Left hindlimb (tissue), 1 donor: ENCODE measurements around the gene CCDC28B.

Experiments
- DNase-seq: peaks from one replicate; pipeline ENCODE4 v3.0.0-alpha.2; 2018

The CCDC28B gene

GRCh38 chr1:32223683-32224082 is 23.3 kb downstream of the CCDC28B start:
- DNase-seq, result no peak

DNA sequence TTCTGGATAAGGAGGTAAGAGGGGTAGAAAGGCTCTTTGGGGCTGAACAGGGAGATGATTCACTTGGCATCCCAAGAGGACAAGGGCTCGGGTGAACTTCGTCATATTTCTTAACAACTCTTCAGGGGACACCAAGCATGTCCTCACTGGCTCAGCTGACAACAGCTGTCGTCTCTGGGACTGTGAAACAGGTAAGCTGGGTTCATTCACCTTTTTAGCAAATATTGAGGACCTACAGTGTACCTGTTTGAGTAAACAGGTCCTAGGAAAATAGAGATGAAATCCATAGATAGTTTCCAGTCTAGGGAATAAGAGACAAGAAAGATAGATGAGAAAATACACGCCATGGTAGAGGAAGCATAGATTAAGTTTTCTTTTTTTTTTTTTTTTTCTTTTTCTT is 23.9 kb downstream of the CCDC28B start:
- no peak for DNase-seq

GRCh38 chr1:32228771-32229170 is 28.4 kb downstream of the CCDC28B start:
- no peak for DNase-seq

DNA sequence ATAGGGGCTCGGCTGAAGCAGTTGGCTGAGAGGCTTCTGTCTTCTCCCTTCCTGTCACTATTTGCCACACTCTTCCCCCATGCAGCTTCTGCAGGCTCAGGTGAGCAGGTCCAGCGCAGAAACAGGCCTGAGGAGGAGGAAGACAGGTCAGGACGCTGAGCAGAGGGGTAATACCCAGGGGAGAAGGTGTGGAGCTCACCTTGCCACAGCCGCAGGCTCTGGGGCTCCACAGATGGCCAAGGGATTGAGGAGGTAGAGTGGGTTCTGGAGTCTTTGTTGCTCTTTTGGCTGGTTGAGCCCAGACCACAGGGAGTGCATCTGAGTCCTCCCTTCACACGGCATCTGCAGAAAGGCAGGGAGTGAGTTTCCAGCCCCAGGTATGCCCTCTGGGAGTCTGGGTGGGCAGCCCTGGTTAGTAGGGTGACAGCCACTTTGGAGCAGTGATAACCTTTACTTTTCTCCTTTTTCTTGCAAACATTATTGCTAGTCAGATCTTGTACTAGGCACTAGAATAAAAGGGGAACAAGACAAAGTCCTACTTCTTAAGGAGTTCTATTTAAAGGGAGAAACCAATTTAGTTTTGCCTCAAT is 31.5 kb downstream of the CCDC28B start:
- no peak for DNase-seq

DNA sequence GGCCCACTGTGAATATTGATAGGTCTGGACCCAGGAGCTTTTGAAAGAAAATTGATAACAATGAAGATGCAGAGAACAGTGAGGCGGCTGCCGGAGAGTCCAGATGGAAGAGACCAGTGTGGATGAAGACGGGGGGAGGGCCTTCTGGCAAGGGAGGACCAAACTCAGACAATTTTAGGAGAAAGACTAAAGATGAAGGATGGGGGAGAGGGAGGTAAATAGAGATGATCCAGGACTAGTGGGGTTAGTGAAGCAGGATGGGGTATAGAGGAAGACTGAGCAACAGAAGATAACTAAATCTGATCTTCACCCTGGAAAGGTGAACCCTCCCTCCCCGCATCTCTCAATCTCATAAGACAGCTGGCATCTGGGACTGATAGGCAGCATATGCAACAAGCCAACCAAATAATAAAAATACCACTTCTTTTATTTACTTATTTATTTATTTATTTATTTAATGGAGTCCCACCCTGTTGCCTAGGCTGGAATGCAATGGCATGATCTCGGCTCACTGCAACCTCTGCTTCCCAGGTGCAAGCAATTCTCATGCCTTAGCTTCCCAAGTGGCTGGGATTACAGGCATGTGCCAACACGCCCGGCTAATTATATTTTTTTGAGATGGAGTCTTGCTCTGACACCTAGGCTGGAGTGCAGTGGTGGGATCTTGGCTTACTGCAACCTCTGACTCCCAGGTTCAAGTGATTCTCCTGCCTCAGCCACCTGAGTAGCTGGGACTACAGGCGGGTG is 32.3 kb downstream of the CCDC28B start:
- no peak for DNase-seq

- DNase-seq, result no peak
These were observed 34.4 kb downstream of the CCDC28B start for GRCh38 chr1:32234792-32235191.

GRCh38 chr1:32239337-32239736 is 38.9 kb downstream of the CCDC28B start:
- no peak for DNase-seq

DNA sequence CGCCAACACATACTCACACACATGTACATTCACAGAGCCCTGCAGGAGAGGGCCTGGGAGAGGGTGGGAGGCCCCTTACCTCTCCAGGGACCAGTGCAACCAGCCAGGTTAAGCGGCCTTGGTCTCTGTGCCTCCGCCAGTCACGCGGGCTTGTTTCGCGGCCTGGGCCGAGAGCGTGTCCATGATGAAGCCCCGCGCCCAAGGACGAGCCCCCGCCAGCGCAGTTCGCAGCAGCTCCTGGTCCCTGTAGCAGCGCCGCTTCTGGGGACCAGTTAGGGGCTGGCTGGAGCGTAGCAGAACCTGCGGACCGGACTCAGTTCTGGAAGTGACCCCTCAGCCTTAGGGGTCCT is 39.4 kb downstream of the CCDC28B start:
- DNase-seq, result no peak

DNA sequence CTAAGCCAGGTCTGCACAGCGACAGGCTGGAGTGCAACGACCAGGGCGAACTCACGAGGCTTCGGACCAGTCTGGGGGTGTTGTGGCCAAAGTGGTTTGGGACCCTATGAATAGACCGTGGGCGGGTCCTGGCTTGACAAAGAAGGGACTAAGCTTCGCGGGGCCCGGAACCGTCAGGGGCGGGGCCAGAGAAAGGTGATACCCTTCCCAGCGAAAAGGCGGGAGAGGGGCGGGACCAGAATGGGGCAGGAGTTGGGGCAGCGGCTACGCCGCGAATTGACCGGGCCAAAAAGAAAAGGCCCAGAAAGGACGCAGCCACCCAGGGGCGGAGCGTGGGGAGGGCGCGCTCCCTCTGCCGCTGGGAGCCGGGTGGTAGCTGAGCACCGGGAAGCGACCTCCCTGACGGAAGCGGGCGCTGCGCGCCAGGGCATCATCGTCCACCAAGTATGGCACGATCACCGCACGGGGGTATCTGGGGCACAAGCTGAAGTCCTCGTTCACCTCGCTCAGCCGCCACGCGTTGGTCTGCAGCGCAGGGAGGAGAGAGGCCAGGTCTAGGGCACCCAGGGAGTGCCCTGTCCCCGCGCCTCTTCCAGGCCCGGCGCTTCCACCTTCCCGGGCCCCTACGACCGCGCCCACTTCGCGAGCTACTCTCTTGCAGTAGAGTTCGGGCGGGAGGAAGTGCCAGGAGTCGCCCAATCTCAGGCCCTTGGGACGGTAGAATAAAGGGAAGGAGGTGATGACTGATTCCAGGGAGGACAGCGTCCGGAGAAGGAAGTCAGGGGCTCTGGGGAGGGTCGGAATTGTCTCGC is 40.0 kb downstream of the CCDC28B start:
- DNase-seq, result peak; percentile 83

GRCh38 chr1:32241001-32241763 is 40.8 kb downstream of the CCDC28B start:
- peak; percentile 80 for DNase-seq

GRCh38 chr1:32242341-32242851 is 42.0 kb downstream of the CCDC28B start:
- DNase-seq, result peak; percentile 66

DNA sequence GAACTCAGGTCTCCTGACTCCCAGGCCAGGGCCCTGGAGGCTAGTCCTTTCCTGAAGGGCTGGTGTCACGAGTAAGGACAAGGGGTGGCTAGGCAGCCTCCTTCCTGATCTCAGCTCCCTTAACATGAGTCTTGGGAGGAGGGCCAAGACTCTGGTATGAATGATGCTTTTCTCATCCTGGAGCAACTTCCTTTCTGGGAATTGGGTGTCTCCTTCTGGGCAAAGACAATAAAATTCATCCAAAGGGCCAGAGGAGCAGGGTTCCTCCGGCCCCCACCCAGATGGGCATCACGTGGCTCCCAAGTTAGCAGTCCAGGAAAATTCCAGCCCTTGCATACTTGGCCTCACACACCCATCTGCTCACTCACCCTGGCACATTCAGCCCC is 46.5 kb downstream of the CCDC28B start, which contains the start of gene FAM167B:
Gene FAM167B, plus strand, starts transcription at position 335 of the 386 bp plus-strand sequence. CDS start 200 bp downstream, outside the sequence.
- DNase-seq, result no peak

DNA sequence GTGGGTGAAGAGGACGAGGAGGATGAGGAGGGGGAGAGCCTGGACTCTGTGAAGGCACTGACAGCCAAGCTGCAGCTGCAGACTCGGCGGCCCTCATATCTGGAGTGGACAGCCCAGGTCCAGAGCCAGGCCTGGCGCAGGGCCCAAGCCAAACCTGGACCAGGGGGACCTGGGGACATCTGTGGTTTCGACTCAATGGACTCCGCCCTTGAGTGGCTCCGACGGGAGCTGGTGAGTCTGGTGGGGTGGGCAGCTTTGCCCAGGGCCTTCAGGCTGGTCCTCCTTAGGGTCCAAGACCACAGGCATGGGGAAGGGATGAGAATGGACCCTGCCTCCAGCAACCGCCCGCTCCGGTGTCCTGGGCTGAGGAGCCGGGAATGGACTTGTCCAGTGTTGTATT is 47.1 kb downstream of the CCDC28B start:
- no peak for DNase-seq

GRCh38 chr1:32247983-32248889 is 47.8 kb downstream of the CCDC28B start:
- peak; percentile 72 for DNase-seq

GRCh38 chr1:32249831-32250525 is 49.6 kb downstream of the CCDC28B start:
- no peak for DNase-seq

- no peak for DNase-seq
These were observed 50.7 kb downstream of the CCDC28B start, which contains the start of gene LCK for GRCh38 chr1:32250893-32251716. TSS of gene LCK (plus strand) at chr1:32251265. CDS start at chr1:32274330, 23,065 bp downstream.
